Naive thymus-derived CD8-positive, alpha-beta T cell (primary cell): Measurements from ENCODE around the gene PTPRT. TPM values are rescaled to one million over a fixed set of nuclear protein-coding genes. Genes with fewer than 3 reads are reported as not detected.

ENCODE experiments used
- ATAC-seq, 2 donors: fragments of 150-1000 bp; cut with Tn5 transposase in 1 of 2; sonication (Bioruptor Pico), chemical (Tn5 transposase) in 1 of 2; 1 replicate in 1 of 2; 2 replicates in 1 of 2; pipeline ENCODE4 v1.10.0; 2021; ENCODE audit warnings: mild to moderate bottlenecking in 2 of 2, moderate library complexity in 2 of 2
- POLR2A ChIA-PET: fragments of 350-600 bp; sonication (Branson Sonifier 250); formaldehyde crosslinking; loops from one replicate; lab custom pipeline; 2021; ENCODE audit warnings: antibody characterized with exemption; lab: Charles Lee
- DNase-seq, 10 donors: peaks; one replicate each; pipeline versions ENCODE4 v3.0.0 to v3.0.0-alpha.2; 2020 to 2022
- H3K27ac Mint-ChIP-seq, 10 donors: one replicate each; pipeline ENCODE4 v1.8.0; 2020 to 2022; ENCODE audit warnings: mild to moderate bottlenecking in 10 of 10, mixed read lengths in 10 of 10, moderate library complexity in 4 of 10, inconsistent platforms in 1 of 10
- H3K27me3 Mint-ChIP-seq, 5 donors: one replicate each; pipeline ENCODE4 v1.8.0; 2021 to 2022; ENCODE audit warnings: mixed read lengths in 5 of 5
- H3K36me3 Mint-ChIP-seq, 3 donors: one replicate each; pipeline ENCODE4 v1.8.0; 2020 to 2022; ENCODE audit warnings: mixed read lengths in 3 of 3, mild to moderate bottlenecking in 2 of 3, inconsistent platforms in 1 of 3
- H3K4me1 Mint-ChIP-seq, 4 donors: one replicate each; pipeline ENCODE4 v1.8.0; 2021 to 2022; ENCODE audit warnings: mixed read lengths in 4 of 4
- H3K4me3 Mint-ChIP-seq, 10 donors: one replicate each; pipeline ENCODE4 v1.8.0; 2020 to 2022; ENCODE audit warnings: mild to moderate bottlenecking in 10 of 10, mixed read lengths in 10 of 10, moderate library complexity in 6 of 10, inconsistent platforms in 1 of 10
- H3K9me3 Mint-ChIP-seq, 9 donors: one replicate each; pipeline ENCODE4 v1.8.0; 2020 to 2022; ENCODE audit warnings: mixed read lengths in 9 of 9, mild to moderate bottlenecking in 3 of 9, inconsistent platforms in 1 of 9, moderate library complexity in 1 of 9
- polyA plus RNA-seq, 3 donors: library from polyadenylated mRNA; unstranded; fragments of 300-500 nt; fragmentation: Illumina TruSeq; gene quantifications; one replicate each; pipeline ENCODE4 v1.2.3, GENCODE V29; 2021
- total RNA-seq, 8 experiments: library from RNA in 2 of 8; stranded (reverse) in 2 of 8; gene quantifications; one replicate each; pipeline ENCODE4 v1.2.3 and lab custom pipeline; 2021 to 2026

PTPRT gene
- total and polyA plus RNA-seq, 5 experiments from 2014 or later: not detected

GRCh38 chr20:42134265-42135098 lies 1055.2 kb downstream of the PTPRT start:
- Mint-ChIP-seq H3K36me3 (no peaks in the 10 kb centered on the region), H3K4me1 (no peaks in the 10 kb centered on the region), H3K4me3 (no peak overlapping the region), H3K27ac (no peak overlapping the region), H3K27me3 (peaks cover 0 to 32% (median 0%) of the 10 kb centered on the region in 5 donors), H3K9me3 (peaks cover 0 to 2% (median 0%) of the 10 kb centered on the region in 9 donors)
- no peak for DNase-seq
- POLR2A ChIA-PET: no interaction called here
- ATAC-seq: no peak

GRCh38 chr20:42130810-42131596 lies 1058.7 kb downstream of the PTPRT start:
- H3K27ac Mint-ChIP-seq: no peak overlapping the region
- H3K4me3 Mint-ChIP-seq: no peak overlapping the region
- POLR2A ChIA-PET: no interaction called here
- ATAC-seq (no peak), DNase-seq (no peak)
- no peaks in the 10 kb centered on the region for H3K36me3 Mint-ChIP-seq
- H3K27me3 Mint-ChIP-seq: peaks cover 0 to 29% (median 2%) of the 10 kb centered on the region in 5 donors
- no peaks in the 10 kb centered on the region for H3K4me1 Mint-ChIP-seq
- H3K9me3 Mint-ChIP-seq: peaks cover 0 to 2% (median 0%) of the 10 kb centered on the region in 9 donors

- Mint-ChIP-seq H3K4me1 (no peaks in the 10 kb centered on the region), H3K9me3 (peaks cover 0 to 8% (median 0%) of the 10 kb centered on the region in 9 donors), H3K27me3 (peaks cover 0 to 13% (median 3%) of the 10 kb centered on the region in 5 donors), H3K4me3 (no peak overlapping the region), H3K27ac (no peak overlapping the region), H3K36me3 (no peaks in the 10 kb centered on the region)
- DNase-seq: no peak
- POLR2A ChIA-PET: no interaction called here
- no peak for ATAC-seq
These were observed 1064.3 kb downstream of the PTPRT start for GRCh38 chr20:42125426-42125825.

- POLR2A ChIA-PET: no interaction called here
- no peak for ATAC-seq
These were observed 1065.7 kb downstream of the PTPRT start for GRCh38 chr20:42123981-42124473.

GRCh38 chr20:42118409-42119125 lies 1071.1 kb downstream of the PTPRT start:
- Mint-ChIP-seq H3K27ac (no peak overlapping the region), H3K4me3 (no peak overlapping the region), H3K27me3 (peaks cover 0 to 9% (median 1%) of the 10 kb centered on the region in 5 donors), H3K9me3 (peaks cover 0 to 15% (median 0%) of the 10 kb centered on the region in 9 donors), H3K4me1 (no peaks in the 10 kb centered on the region), H3K36me3 (no peaks in the 10 kb centered on the region)
- DNase-seq (no peak), ATAC-seq (no peak)
- POLR2A ChIA-PET: no interaction called here

More at GRCh38 chr20:42123981-42124473, 1065.7 kb downstream of the PTPRT start:
- peaks cover 0 to 9% (median 1%) of the 10 kb centered on the region in 5 donors for H3K27me3 Mint-ChIP-seq
- DNase-seq: no peak
- H3K4me3 Mint-ChIP-seq: no peak overlapping the region
- no peaks in the 10 kb centered on the region for H3K36me3 Mint-ChIP-seq
- no peak overlapping the region for H3K27ac Mint-ChIP-seq
- no peaks in the 10 kb centered on the region for H3K4me1 Mint-ChIP-seq
- peaks cover 0 to 8% (median 0%) of the 10 kb centered on the region in 9 donors for H3K9me3 Mint-ChIP-seq

GRCh38 chr20:42118001-42118400 lies 1071.7 kb downstream of the PTPRT start:
- DNase-seq (no peak), ATAC-seq (no peak)
- Mint-ChIP-seq H3K4me3 (no peak overlapping the region), H3K27me3 (peaks cover 0 to 9% (median 1%) of the 10 kb centered on the region in 5 donors), H3K9me3 (peaks cover 0 to 15% (median 0%) of the 10 kb centered on the region in 9 donors), H3K27ac (no peak overlapping the region), H3K36me3 (no peaks in the 10 kb centered on the region), H3K4me1 (no peaks in the 10 kb centered on the region)
- POLR2A ChIA-PET: no interaction called here

GRCh38 chr20:42113236-42113635 lies 1076.5 kb downstream of the PTPRT start:
- peaks cover 0 to 14% (median 0%) of the 10 kb centered on the region in 9 donors for H3K9me3 Mint-ChIP-seq

GRCh38 chr20:42112161-42112560 lies 1077.5 kb downstream of the PTPRT start:
- ATAC-seq (no peak), DNase-seq (no peak)
- peaks cover 0 to 6% (median 0%) of the 10 kb centered on the region in 9 donors for H3K9me3 Mint-ChIP-seq
- H3K4me1 Mint-ChIP-seq: no peaks in the 10 kb centered on the region
- no peaks in the 10 kb centered on the region for H3K36me3 Mint-ChIP-seq
- H3K4me3 Mint-ChIP-seq: no peak overlapping the region
- no peak overlapping the region for H3K27ac Mint-ChIP-seq
- POLR2A ChIA-PET: no interaction called here
- peaks cover 0 to 12% (median 0%) of the 10 kb centered on the region in 5 donors for H3K27me3 Mint-ChIP-seq

More at GRCh38 chr20:42113236-42113635, 1076.5 kb downstream of the PTPRT start:
- no peaks in the 10 kb centered on the region for H3K4me1 Mint-ChIP-seq
- no peak for DNase-seq
- ATAC-seq: no peak
- POLR2A ChIA-PET: no interaction called here
- H3K27ac Mint-ChIP-seq: no peak overlapping the region
- H3K4me3 Mint-ChIP-seq: no peak overlapping the region
- peaks cover 0 to 12% (median 1%) of the 10 kb centered on the region in 5 donors for H3K27me3 Mint-ChIP-seq
- H3K36me3 Mint-ChIP-seq: no peaks in the 10 kb centered on the region

GRCh38 chr20:42111349-42111748 lies 1078.4 kb downstream of the PTPRT start:
- no peak overlapping the region for H3K4me3 Mint-ChIP-seq
- no peaks in the 10 kb centered on the region for H3K4me1 Mint-ChIP-seq
- H3K27me3 Mint-ChIP-seq: peaks cover 0 to 12% (median 0%) of the 10 kb centered on the region in 5 donors
- POLR2A ChIA-PET: no interaction called here
- DNase-seq (no peak), ATAC-seq (no peak)
- no peaks in the 10 kb centered on the region for H3K36me3 Mint-ChIP-seq
- no peak overlapping the region for H3K27ac Mint-ChIP-seq
- H3K9me3 Mint-ChIP-seq: peaks cover 0 to 6% (median 0%) of the 10 kb centered on the region in 9 donors

GRCh38 chr20:42110301-42110700 lies 1079.4 kb downstream of the PTPRT start:
- H3K27ac Mint-ChIP-seq: no peak overlapping the region
- H3K9me3 Mint-ChIP-seq: peaks cover 0 to 6% (median 0%) of the 10 kb centered on the region in 9 donors
- H3K27me3 Mint-ChIP-seq: peaks cover 0 to 9% (median 0%) of the 10 kb centered on the region in 5 donors
- H3K4me1 Mint-ChIP-seq: no peaks in the 10 kb centered on the region
- DNase-seq (no peak), ATAC-seq (no peak)
- POLR2A ChIA-PET: no interaction called here
- H3K36me3 Mint-ChIP-seq: no peaks in the 10 kb centered on the region
- no peak overlapping the region for H3K4me3 Mint-ChIP-seq

- Mint-ChIP-seq H3K9me3 (peaks cover 0 to 5% (median 0%) of the 10 kb centered on the region in 9 donors), H3K36me3 (no peaks in the 10 kb centered on the region), H3K27me3 (peaks cover 0 to 12% (median 3%) of the 10 kb centered on the region in 5 donors), H3K27ac (no peak overlapping the region), H3K4me1 (peaks cover 0 to 2% (median 0%) of the 10 kb centered on the region in 4 donors), H3K4me3 (no peak overlapping the region)
- ATAC-seq (no peak), DNase-seq (no peak)
- POLR2A ChIA-PET: no interaction called here
These were observed 1087.7 kb downstream of the PTPRT start for GRCh38 chr20:42102000-42102399.

GRCh38 chr20:42100137-42100704 lies 1089.5 kb downstream of the PTPRT start:
- peaks cover 0 to 9% (median 0%) of the 10 kb centered on the region in 9 donors for H3K9me3 Mint-ChIP-seq
- H3K4me3 Mint-ChIP-seq: no peak overlapping the region
- no peak for ATAC-seq
- H3K36me3 Mint-ChIP-seq: no peaks in the 10 kb centered on the region
- H3K27me3 Mint-ChIP-seq: peaks cover 0 to 19% (median 3%) of the 10 kb centered on the region in 5 donors
- POLR2A ChIA-PET: no interaction called here
- peaks cover 0 to 2% (median 0%) of the 10 kb centered on the region in 4 donors for H3K4me1 Mint-ChIP-seq
- peak overlapping the region in 1 of 10 donors; percentile 76 for H3K27ac Mint-ChIP-seq
- no peak for DNase-seq
